ENCODE data around the gene CELF2. TPM values are rescaled to one million over a fixed set of nuclear protein-coding genes. Genes with fewer than 3 reads are reported as not detected.

The CELF2 gene
- total and polyA plus RNA-seq, 9 of the 15 experiments (the other 6 are each of a cell fraction or from before 2014, with no cell fraction given): 4.0 to 20.3 (median 11.1) TPM

DNA sequence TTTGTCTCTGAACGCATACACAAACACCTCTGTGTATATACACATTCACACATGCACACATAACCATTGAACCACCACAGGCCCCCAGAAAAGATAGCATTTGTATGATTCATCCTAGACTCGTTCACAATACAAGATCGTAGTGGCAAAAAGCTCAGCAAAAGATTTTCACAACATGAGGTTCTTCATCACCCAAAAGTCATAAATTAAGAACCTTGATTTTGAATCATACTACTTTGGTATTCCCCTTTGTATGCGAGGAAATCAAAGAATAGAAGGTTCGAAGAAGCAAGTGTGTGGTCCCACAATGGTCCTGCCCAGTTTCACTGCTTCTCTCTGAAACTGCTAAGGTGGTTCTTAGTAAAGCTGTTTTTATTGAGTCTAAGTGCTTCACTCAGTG, 200.7 kb downstream of the CELF2 start (continued):
- TF ChIP-seq DNMT1 (IDR thresholded peaks at IDR 0.05) (no peak), ZFP36 (IDR thresholded peaks at IDR 0.05; ENCODE audit: low read depth, low read length, partially characterized antibody) (no peak), RBM15 (IDR thresholded peaks at IDR 0.05; ENCODE audit: insufficient read depth, low read length) (no peak)

DNA sequence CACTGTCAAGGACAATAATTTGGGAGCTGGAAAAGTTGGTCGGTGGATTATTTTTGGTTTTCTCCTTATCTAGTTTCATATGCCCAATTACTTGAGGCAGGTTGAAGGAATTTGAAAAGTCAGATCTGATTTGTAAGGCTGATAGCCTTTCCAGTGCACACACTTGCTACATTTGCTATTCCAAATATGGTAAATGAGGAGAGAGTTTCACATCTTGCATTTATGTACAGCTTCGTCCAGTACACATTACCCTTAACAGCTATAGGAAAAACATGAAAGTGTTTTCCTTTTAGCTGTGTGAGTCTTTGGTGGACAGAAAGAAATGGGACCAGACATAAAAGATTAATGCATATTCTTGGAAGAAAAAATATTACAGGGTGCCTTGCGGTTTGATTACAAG, 201.8 kb downstream of the CELF2 start:
- H3K36me3 ChIP-seq (ENCODE audit: control insufficient read depth, insufficient read depth, low read length): no peaks in the 10 kb centered on the region
- POLR2A ChIA-PET: no interaction called here
- TF ChIP-seq POLR2AphosphoS5 (IDR thresholded peaks at IDR 0.05; ENCODE audit: control insufficient read depth, insufficient read depth, low read depth, low read length): no peak
- no peak for TF ChIP-seq ZNF778 (CRISPR knock-in tag; IDR thresholded peaks at IDR 0.05)
- TF ChIP-seq, protein P1, sequence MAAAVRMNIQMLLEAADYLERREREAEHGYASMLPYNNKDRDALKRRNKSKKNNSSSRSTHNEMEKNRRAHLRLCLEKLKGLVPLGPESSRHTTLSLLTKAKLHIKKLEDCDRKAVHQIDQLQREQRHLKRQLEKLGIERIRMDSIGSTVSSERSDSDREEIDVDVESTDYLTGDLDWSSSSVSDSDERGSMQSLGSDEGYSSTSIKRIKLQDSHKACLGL (CRISPR knock-in tag; IDR thresholded peaks at IDR 0.05; ENCODE audit: borderline replicate concordance, poor library complexity, severe bottlenecking): no peak
- TF ChIP-seq FOXK1 (CRISPR knock-in tag; IDR thresholded peaks at IDR 0.05; ENCODE audit: borderline replicate concordance): no peak
- no peak for TF ChIP-seq CTBP1 (IDR thresholded peaks at IDR 0.05; ENCODE audit: borderline replicate concordance)
- TF ChIP-seq CBX2 (IDR thresholded peaks at IDR 0.05; ENCODE audit: insufficient read depth, low read length, poor library complexity, severe bottlenecking): no peak
- TF ChIP-seq ZNF133 (CRISPR knock-in tag; IDR thresholded peaks at IDR 0.05): no peak
- no peak for TF ChIP-seq KDM4B (IDR thresholded peaks at IDR 0.05; ENCODE audit: borderline replicate concordance in 2 of 2, low read depth in 1 of 2)
- TF ChIP-seq, protein P2, sequence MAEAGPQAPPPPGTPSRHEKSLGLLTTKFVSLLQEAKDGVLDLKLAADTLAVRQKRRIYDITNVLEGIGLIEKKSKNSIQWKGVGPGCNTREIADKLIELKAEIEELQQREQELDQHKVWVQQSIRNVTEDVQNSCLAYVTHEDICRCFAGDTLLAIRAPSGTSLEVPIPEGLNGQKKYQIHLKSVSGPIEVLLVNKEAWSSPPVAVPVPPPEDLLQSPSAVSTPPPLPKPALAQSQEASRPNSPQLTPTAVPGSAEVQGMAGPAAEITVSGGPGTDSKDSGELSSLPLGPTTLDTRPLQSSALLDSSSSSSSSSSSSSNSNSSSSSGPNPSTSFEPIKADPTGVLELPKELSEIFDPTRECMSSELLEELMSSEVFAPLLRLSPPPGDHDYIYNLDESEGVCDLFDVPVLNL (CRISPR knock-in tag; IDR thresholded peaks at IDR 0.05; ENCODE audit: low read depth): no peak
- no peak for TF ChIP-seq CREM (IDR thresholded peaks at IDR 0.05; ENCODE audit: low read depth)
- no peak for TF ChIP-seq MAFF (IDR thresholded peaks at IDR 0.05; ENCODE audit: low read length)
- TF ChIP-seq, protein P3, sequence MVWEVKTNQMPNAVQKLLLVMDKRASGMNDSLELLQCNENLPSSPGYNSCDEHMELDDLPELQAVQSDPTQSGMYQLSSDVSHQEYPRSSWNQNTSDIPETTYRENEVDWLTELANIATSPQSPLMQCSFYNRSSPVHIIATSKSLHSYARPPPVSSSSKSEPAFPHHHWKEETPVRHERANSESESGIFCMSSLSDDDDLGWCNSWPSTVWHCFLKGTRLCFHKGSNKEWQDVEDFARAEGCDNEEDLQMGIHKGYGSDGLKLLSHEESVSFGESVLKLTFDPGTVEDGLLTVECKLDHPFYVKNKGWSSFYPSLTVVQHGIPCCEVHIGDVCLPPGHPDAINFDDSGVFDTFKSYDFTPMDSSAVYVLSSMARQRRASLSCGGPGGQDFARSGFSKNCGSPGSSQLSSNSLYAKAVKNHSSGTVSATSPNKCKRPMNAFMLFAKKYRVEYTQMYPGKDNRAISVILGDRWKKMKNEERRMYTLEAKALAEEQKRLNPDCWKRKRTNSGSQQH (CRISPR knock-in tag; IDR thresholded peaks at IDR 0.05): no peak
- TF ChIP-seq GATAD2A (IDR thresholded peaks at IDR 0.05): no peak
- TF ChIP-seq, protein P4, sequence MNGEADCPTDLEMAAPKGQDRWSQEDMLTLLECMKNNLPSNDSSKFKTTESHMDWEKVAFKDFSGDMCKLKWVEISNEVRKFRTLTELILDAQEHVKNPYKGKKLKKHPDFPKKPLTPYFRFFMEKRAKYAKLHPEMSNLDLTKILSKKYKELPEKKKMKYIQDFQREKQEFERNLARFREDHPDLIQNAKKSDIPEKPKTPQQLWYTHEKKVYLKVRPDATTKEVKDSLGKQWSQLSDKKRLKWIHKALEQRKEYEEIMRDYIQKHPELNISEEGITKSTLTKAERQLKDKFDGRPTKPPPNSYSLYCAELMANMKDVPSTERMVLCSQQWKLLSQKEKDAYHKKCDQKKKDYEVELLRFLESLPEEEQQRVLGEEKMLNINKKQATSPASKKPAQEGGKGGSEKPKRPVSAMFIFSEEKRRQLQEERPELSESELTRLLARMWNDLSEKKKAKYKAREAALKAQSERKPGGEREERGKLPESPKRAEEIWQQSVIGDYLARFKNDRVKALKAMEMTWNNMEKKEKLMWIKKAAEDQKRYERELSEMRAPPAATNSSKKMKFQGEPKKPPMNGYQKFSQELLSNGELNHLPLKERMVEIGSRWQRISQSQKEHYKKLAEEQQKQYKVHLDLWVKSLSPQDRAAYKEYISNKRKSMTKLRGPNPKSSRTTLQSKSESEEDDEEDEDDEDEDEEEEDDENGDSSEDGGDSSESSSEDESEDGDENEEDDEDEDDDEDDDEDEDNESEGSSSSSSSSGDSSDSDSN (IDR thresholded peaks at IDR 0.05; ENCODE audit: borderline replicate concordance in 1 of 2, low read depth in 2 of 2, low read length in 2 of 2): no peak

More for the DNA sequence above, 201.8 kb downstream of the CELF2 start:
- Histone ChIP-seq H3K9ac (ENCODE audit: insufficient read depth in 1 of 2, low read depth in 2 of 2, low read length in 2 of 2) (no peak overlapping the region), H3K9me3 (replicated peaks; ENCODE audit: control insufficient read depth, insufficient read depth, low read depth, low read length) (no peaks in the 10 kb centered on the region), H4K20me1 (replicated peaks; ENCODE audit: control insufficient read depth, insufficient read depth, low read length) (no peaks in the 10 kb centered on the region), H3K9me1 (ENCODE audit: control insufficient read depth, insufficient read depth, low read length) (no peaks in the 10 kb centered on the region), H2AFZ (ENCODE audit: low read depth, low read length) (no peak overlapping the region), H3K27me3 (ENCODE audit: control insufficient read depth in 2 of 2, insufficient read depth in 2 of 2, low read length in 2 of 2) (no peaks in the 10 kb centered on the region), H3K27ac (ENCODE audit: extremely low read depth, low read depth, low read length) (no peak overlapping the region), H3K79me2 (ENCODE audit: control insufficient read depth, insufficient read depth, low read length) (no peaks in the 10 kb centered on the region), H3K4me1 (replicated peaks in 1 of 2; ENCODE audit: control insufficient read depth in 2 of 2, insufficient read depth in 2 of 2, low read length in 2 of 2) (no peaks in the 10 kb centered on the region), H3K4me2 (ENCODE audit: insufficient read depth, low read length) (no peak overlapping the region), H3K4me3 (no peak overlapping the region)
- 46% methylated on average over 3 of the region's 3 CpGs for WGBS (ENCODE audit: insufficient coverage, low coverage, missing lambda C conversion rate)
- ATAC-seq (no peak), FAIRE-seq (no peak), DNase-seq (ENCODE audit: extremely low read depth in 1 of 4, low spot score in 3 of 4) (no peak)
- CTCF ChIA-PET (ENCODE audit: low intra/inter-chr PET ratio): no interaction called here
- BruUV-seq (replicated peaks): no TSS peak
- intact Hi-C loops (cut with micrococcal nuclease) (no loop called here), in situ Hi-C loops (cut with MboI) (no loop called here)

All from K562 (cell line).